Gastrocnemius medialis (tissue), 4 donors: ENCODE results near the gene DISC1.

ENCODE experiments used
- POLR2A ChIP-seq, 2 donors: fragments of 450-650 bp; IDR thresholded peaks; one replicate each; pipeline ENCODE4 v1.6.1; 2017; ENCODE audit warnings: antibody characterized with exemption in 2 of 2, mild to moderate bottlenecking in 2 of 2, moderate library complexity in 2 of 2
- TF ChIP-seq, protein P1 (sequence below), 5 experiments: fragments of 450-650 bp in 3 of 5; fragments of 200-600 bp in 2 of 5; sonication (generic) in 2 of 5; IDR thresholded peaks in 4 of 5; conservative IDR thresholded peaks in 1 of 5; 1 replicate in 4 of 5; 2 replicates in 1 of 5; pipeline ENCODE4 v1.5.1; 2016 to 2019; ENCODE audit warnings: antibody characterized with exemption in 5 of 5, mild to moderate bottlenecking in 3 of 5, moderate library complexity in 3 of 5

DNA sequence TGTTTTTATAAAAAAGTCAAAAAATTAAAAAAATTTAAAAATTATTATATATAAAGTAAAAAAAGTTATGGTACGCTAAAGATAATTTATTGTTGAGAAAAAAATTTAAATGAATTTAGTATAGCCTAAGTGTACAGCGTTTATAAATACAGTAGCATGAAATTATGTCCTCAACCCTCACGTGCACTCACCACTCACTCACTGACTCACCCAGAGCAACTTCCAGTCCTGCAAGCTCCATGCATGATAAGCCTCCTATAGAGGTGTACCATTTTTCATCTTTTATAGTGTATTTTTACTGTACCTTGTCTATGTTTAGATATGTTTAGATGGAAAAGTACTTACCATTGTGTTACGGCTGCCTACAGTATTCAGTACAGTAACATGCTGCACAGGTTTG lies 5.1 kb downstream of the DISC1 start:
- TF ChIP-seq, protein P1, sequence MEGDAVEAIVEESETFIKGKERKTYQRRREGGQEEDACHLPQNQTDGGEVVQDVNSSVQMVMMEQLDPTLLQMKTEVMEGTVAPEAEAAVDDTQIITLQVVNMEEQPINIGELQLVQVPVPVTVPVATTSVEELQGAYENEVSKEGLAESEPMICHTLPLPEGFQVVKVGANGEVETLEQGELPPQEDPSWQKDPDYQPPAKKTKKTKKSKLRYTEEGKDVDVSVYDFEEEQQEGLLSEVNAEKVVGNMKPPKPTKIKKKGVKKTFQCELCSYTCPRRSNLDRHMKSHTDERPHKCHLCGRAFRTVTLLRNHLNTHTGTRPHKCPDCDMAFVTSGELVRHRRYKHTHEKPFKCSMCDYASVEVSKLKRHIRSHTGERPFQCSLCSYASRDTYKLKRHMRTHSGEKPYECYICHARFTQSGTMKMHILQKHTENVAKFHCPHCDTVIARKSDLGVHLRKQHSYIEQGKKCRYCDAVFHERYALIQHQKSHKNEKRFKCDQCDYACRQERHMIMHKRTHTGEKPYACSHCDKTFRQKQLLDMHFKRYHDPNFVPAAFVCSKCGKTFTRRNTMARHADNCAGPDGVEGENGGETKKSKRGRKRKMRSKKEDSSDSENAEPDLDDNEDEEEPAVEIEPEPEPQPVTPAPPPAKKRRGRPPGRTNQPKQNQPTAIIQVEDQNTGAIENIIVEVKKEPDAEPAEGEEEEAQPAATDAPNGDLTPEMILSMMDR (IDR thresholded peaks at IDR 0.05 in 4 of 5, conservative IDR thresholded peaks at IDR 0.05 in 1 of 5), result no peak
- no peak for TF ChIP-seq POLR2A (IDR thresholded peaks at IDR 0.05)
